PC-3 (cell line): ENCODE measurements around the gene FOXO3.

Source experiments
- CTCF ChIP-seq: fragments of 300-600 bp; sonication (generic); conservative IDR thresholded peaks from 2 replicates; pipeline ENCODE4 v1.5.1; 2017; ENCODE audit warnings: antibody characterized with exemption, low read depth, mild to moderate bottlenecking, low read length
- EZH2 ChIP-seq: fragments of 300-600 bp; sonication (generic); IDR thresholded peaks from one replicate; pipeline ENCODE4 v1.6.1; 2017; ENCODE audit warnings: antibody characterized with exemption, mild to moderate bottlenecking, low read length; ENCODE audit not compliant: unreplicated experiment

GRCh38 chr6:108576709-108577108, 16.0 kb downstream of the FOXO3 start:
- TF ChIP-seq EZH2 = no peak
- TF ChIP-seq CTCF = no peak
